CD4-positive, CD25-positive, alpha-beta regulatory T cell (primary cell): ENCODE results near the gene KCNQ1OT1. TPM values are rescaled to one million over a fixed set of nuclear protein-coding genes. Genes with fewer than 3 reads are reported as not detected.
"Not testable (repeated sequence)": the region's sequence is repeated elsewhere in the genome, so short reads cannot be mapped to it uniquely, and the experiment has no call there.

Source experiments
- ATAC-seq, 2 donors: fragments of 150-1000 bp; cut with Tn5 transposase; one replicate each; pipeline ENCODE4 v1.10.0; 2021; ENCODE audit warnings: low read depth in 2 of 2, moderate number of reproducible peaks in 2 of 2, moderate library complexity in 1 of 2
- DNase-seq, 3 donors: peaks; one replicate each; pipeline versions ENCODE4 v3.0.0 to v3.0.0-alpha.2; 2012 to 2022; ENCODE audit warnings: mixed read lengths in 1 of 3
- H3K27ac ChIP-seq: one replicate; pipeline ENCODE4 v1.7.0; 2013; ENCODE audit warnings: mild to moderate bottlenecking, low read length; ENCODE audit not compliant: insufficient read depth, poor library complexity, severe bottlenecking
- H3K27me3 ChIP-seq: one replicate; pipeline ENCODE4 v1.7.0; 2013; ENCODE audit warnings: low read length; ENCODE audit not compliant: control insufficient read depth, insufficient read depth
- H3K36me3 ChIP-seq: one replicate; pipeline ENCODE4 v1.7.0; 2013; ENCODE audit warnings: mild to moderate bottlenecking, low read length, moderate library complexity; ENCODE audit not compliant: control insufficient read depth, insufficient read depth
- H3K4me1 ChIP-seq: 2 replicates; pipeline ENCODE4 v1.7.0; 2013; ENCODE audit warnings: mild to moderate bottlenecking, low read length; ENCODE audit not compliant: insufficient read depth, control insufficient read depth, poor library complexity, severe bottlenecking
- H3K4me3 ChIP-seq: one replicate; pipeline ENCODE4 v1.7.0; 2013; ENCODE audit warnings: low read depth, mild to moderate bottlenecking, low read length, moderate library complexity
- H3K9me3 ChIP-seq, 2 experiments: 1 replicate in 1 of 2; 2 replicates in 1 of 2; pipeline ENCODE4 v1.7.0; 2013; ENCODE audit warnings: low read length in 2 of 2, mild to moderate bottlenecking in 1 of 2, moderate library complexity in 1 of 2; ENCODE audit not compliant: control insufficient read depth in 2 of 2
- H3K27ac Mint-ChIP-seq, 3 donors: one replicate each; pipeline ENCODE4 v1.8.0; 2020 to 2022; ENCODE audit warnings: mild to moderate bottlenecking in 3 of 3, mixed read lengths in 3 of 3, moderate library complexity in 2 of 3
- H3K27me3 Mint-ChIP-seq: one replicate; pipeline ENCODE4 v1.8.0; 2022; ENCODE audit warnings: mild to moderate bottlenecking, mixed read lengths
- H3K36me3 Mint-ChIP-seq: one replicate; pipeline ENCODE4 v1.8.0; 2020; ENCODE audit warnings: mixed read lengths
- H3K4me1 Mint-ChIP-seq, 4 donors: one replicate each; pipeline ENCODE4 v1.8.0; 2020 to 2022; ENCODE audit warnings: mixed read lengths in 4 of 4, mild to moderate bottlenecking in 1 of 4
- H3K4me3 Mint-ChIP-seq, 4 donors: one replicate each; pipeline ENCODE4 v1.8.0; 2020 to 2022; ENCODE audit warnings: mild to moderate bottlenecking in 4 of 4, mixed read lengths in 4 of 4, moderate library complexity in 3 of 4
- H3K9me3 Mint-ChIP-seq, 7 donors: one replicate each; pipeline ENCODE4 v1.8.0; 2020 to 2022; ENCODE audit warnings: mixed read lengths in 7 of 7, mild to moderate bottlenecking in 3 of 7, moderate library complexity in 2 of 7
- polyA plus RNA-seq, 4 donors: library from polyadenylated mRNA; unstranded; fragments of 300-500 nt; fragmentation: Illumina TruSeq; gene quantifications; one replicate each; pipeline ENCODE4 v1.2.3, GENCODE V29; 2021
- total RNA-seq: library from RNA; stranded (reverse); gene quantifications from one replicate; pipeline ENCODE4 v1.2.3, GENCODE V29; 2022

The KCNQ1OT1 gene
- total and polyA plus RNA-seq, 5 donors from 2014 or later, result 0.01 to 0.72 (median 0.07) TPM

DNA sequence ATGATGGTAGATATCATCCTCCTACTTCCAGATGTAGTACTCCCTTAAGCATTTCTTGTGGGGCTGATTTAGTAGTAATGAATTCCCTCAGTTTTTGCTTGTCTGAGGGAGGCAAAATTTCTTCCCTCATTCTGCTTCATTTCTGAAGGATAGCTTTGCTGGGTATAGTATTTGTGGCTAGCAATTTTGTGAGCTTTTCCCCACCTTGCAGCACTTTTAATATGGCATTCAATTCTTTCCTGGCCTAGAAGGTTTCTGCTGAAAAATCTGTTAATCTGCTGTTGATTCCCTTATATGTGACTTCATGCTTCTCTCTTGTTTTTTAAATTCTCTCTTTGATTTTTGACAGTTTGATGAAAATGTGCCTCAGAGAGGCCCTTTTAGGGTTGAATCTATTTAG, 50.4 kb downstream of the KCNQ1OT1 start:
- H3K27me3 ChIP-seq, result no peaks in the 10 kb centered on the region
- Mint-ChIP-seq H3K4me3 (peak overlapping the region in 1 of 4 donors; percentile 47), H3K9me3 (peaks cover 0 to 53% (median 17%) of the 10 kb centered on the region in 7 donors), H3K27me3 (no peaks in the 10 kb centered on the region), H3K4me1 (no peaks in the 10 kb centered on the region), H3K27ac (no peak overlapping the region), H3K36me3 (peaks cover 28% of the 10 kb centered on the region)
- H3K4me1 ChIP-seq, result no peaks in the 10 kb centered on the region
- no peaks in the 10 kb centered on the region for H3K36me3 ChIP-seq
- no peak for ATAC-seq
- no peak overlapping the region for H3K27ac ChIP-seq
- peaks cover 27 to 47% of the 10 kb centered on the region in 2 experiments for H3K9me3 ChIP-seq
- no peak for DNase-seq
- no peak overlapping the region for H3K4me3 ChIP-seq

DNA sequence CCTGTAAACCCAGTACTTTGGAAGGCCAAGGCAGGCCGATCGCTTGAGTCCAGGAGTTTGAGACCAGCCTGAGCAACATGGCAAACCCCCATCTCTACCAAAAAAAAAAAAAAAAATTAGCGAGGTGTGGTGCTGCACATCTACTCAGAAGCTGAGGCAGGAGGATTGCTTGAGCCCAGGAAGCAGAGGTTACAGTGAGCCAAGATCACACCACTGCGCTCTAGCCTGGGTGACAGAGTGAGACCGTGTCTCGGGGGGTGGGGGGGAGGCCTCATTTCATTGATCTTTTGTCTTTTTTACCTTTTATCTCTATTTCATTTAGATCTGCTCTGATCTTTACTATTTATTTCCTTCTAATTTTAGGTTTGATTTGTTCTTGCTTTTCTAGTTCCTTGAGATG, 51.8 kb downstream of the KCNQ1OT1 start:
- DNase-seq (no peak), ATAC-seq (no peak)
- Mint-ChIP-seq H3K4me1 (no peaks in the 10 kb centered on the region), H3K4me3 (no peak overlapping the region), H3K27ac (no peak overlapping the region), H3K36me3 (peaks cover 34% of the 10 kb centered on the region), H3K27me3 (no peaks in the 10 kb centered on the region), H3K9me3 (peaks cover 1 to 67% (median 24%) of the 10 kb centered on the region in 7 donors)
- Histone ChIP-seq H3K4me1 (no peaks in the 10 kb centered on the region), H3K9me3 (peaks cover 40 to 61% of the 10 kb centered on the region in 2 experiments), H3K36me3 (no peaks in the 10 kb centered on the region), H3K27me3 (no peaks in the 10 kb centered on the region), H3K4me3 (no peak overlapping the region), H3K27ac (no peak overlapping the region)

DNA sequence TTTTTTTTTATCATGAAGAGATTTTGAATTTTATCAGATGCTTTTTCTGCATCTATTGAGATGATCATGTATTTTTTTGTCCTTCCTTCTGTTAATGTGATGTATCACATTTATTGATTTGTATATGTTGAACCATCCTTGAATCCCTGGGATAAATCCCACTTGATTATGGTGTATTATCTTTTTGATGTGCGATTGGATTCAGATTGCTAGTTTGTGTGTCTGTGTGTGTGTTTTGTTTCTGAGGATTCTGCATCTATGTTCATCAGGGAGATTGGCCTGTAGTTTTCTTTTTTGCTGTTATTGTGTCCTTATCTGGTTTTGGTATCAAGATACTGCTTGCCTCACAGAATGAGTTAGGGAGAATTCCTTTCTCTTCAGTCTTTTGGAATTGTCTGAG, 52.6 kb downstream of the KCNQ1OT1 start:
- Mint-ChIP-seq H3K27me3 (no peaks in the 10 kb centered on the region), H3K36me3 (peaks cover 40% of the 10 kb centered on the region), H3K4me3 (no peak overlapping the region)

DNA sequence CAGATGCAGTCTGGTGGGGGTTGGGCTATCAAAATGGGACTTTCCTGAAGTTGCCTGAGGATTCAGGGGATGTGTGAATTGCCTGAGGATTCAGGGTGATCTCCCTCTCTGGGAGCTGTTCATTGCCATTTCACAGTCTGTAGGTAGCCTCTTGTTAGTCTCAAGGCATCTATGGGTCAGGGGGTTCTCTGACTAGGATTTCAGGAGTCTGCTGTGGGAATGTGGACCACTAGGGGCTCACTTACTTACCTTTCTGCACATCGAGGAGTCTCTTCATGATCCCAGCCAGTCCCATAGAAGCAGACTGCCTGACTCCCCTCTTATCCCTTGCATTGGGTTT, 54.0 kb downstream of the KCNQ1OT1 start:
- Mint-ChIP-seq H3K4me3 (no peak overlapping the region), H3K9me3 (peaks cover under 1 to 73% (median 31%) of the 10 kb centered on the region in 7 donors), H3K36me3 (peaks cover 51% of the 10 kb centered on the region), H3K27ac (no peak overlapping the region), H3K4me1 (no peaks in the 10 kb centered on the region), H3K27me3 (no peaks in the 10 kb centered on the region)
- Histone ChIP-seq H3K4me1 (no peaks in the 10 kb centered on the region), H3K36me3 (no peaks in the 10 kb centered on the region), H3K4me3 (no peak overlapping the region), H3K9me3 (peaks cover 49 to 61% of the 10 kb centered on the region in 2 experiments), H3K27me3 (no peaks in the 10 kb centered on the region), H3K27ac (no peak overlapping the region)
- ATAC-seq (no peak), DNase-seq (no peak)

More for the DNA sequence above, 52.6 kb downstream of the KCNQ1OT1 start:
- peaks cover 1 to 68% (median 24%) of the 10 kb centered on the region in 7 donors for H3K9me3 Mint-ChIP-seq
- no peaks in the 10 kb centered on the region for H3K36me3 ChIP-seq
- H3K4me1 Mint-ChIP-seq, result no peaks in the 10 kb centered on the region
- no peak overlapping the region for H3K27ac Mint-ChIP-seq
- no peak overlapping the region for H3K4me3 ChIP-seq
- H3K4me1 ChIP-seq, result no peaks in the 10 kb centered on the region
- ATAC-seq (no peak), DNase-seq (no peak)
- H3K27ac ChIP-seq, result no peak overlapping the region
- H3K27me3 ChIP-seq, result no peaks in the 10 kb centered on the region
- H3K9me3 ChIP-seq, result peaks cover 47 to 61% of the 10 kb centered on the region in 2 experiments

DNA sequence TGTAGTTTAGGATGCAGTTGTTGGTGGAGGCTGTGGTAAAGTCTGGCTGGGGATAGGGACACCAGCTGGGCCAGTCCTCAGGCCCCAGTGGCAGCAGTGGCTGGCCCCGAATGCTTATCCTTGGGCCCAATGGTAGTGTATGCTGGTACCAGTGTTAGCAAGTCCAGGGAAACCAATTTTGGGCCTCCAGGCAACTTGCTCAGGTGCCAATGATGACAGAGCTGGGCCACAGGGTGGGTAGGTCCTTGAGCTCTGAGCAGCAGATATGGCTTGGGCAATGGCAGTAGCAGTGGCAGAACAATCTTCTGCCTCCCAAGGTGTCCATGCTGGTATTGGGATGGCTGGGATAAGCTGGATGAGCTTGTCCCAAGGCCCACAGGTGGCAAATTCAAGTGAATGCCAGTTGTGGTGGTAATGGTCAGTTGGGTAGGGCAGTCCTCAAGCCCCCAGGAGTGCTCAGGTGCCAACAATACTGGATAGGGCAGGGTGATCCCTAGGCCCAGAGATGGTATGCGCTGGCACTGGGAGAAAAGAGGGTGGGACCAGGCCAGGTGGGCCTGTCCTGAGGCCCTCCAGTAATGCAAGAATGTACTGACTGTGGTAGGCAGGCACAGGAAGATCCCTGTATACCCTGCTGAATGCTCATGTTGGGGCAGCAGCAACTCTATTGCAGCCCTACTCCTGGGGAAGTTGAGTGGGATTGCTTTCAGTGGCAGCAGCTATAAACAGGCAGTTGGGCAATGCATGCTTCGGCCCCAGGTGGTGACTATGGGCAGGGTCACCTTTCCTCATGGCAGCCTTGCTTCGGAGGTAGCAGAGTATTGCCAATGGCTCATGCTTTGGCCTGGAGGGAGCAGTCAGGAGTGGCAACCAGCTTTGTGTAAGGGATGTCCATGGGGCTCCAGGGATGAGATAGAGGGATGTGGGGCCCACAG, 54.7 kb downstream of the KCNQ1OT1 start:
- no peaks in the 10 kb centered on the region for H3K27me3 ChIP-seq
- H3K27ac Mint-ChIP-seq, result no peak overlapping the region
- H3K4me3 Mint-ChIP-seq, result no peak overlapping the region
- ATAC-seq (no peak), DNase-seq (no peak)
- H3K27ac ChIP-seq, result no peak overlapping the region
- H3K36me3 Mint-ChIP-seq, result peaks cover 51% of the 10 kb centered on the region
- no peaks in the 10 kb centered on the region for H3K4me1 Mint-ChIP-seq
- peaks cover 1 to 74% (median 33%) of the 10 kb centered on the region in 7 donors for H3K9me3 Mint-ChIP-seq
- peaks cover 43 to 64% of the 10 kb centered on the region in 2 experiments for H3K9me3 ChIP-seq
- H3K36me3 ChIP-seq, result no peaks in the 10 kb centered on the region
- no peaks in the 10 kb centered on the region for H3K27me3 Mint-ChIP-seq
- no peaks in the 10 kb centered on the region for H3K4me1 ChIP-seq
- H3K4me3 ChIP-seq, result no peak overlapping the region

DNA sequence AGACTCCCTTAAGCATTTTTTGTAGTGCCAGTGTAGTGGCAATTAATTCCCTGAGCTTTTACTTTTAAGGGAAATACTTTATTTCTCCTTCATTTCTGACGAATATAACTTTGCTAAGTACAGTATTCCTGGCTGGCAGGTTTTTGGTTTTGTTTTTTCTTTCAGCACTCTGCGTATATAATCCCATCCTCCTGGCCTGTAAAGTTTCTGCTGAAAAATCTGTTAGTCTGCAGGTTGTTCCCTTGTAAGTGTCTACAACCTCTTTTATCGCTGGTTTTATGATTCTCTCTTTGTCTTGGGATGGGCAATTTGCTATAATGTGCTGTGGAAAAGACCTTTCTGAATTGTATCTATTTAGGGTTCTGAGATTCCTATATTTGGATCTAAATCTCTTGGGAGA, 56.0 kb downstream of the KCNQ1OT1 start:
- DNase-seq, result no peak
- H3K36me3 ChIP-seq, result no peaks in the 10 kb centered on the region
- ATAC-seq, result no peak
- no peaks in the 10 kb centered on the region for H3K27me3 ChIP-seq
- peaks cover 40% of the 10 kb centered on the region for H3K36me3 Mint-ChIP-seq
- H3K4me3 Mint-ChIP-seq, result no peak overlapping the region
- H3K27me3 Mint-ChIP-seq, result no peaks in the 10 kb centered on the region
- peaks cover 1 to 68% (median 26%) of the 10 kb centered on the region in 7 donors for H3K9me3 Mint-ChIP-seq
- H3K27ac Mint-ChIP-seq, result no peak overlapping the region
- H3K27ac ChIP-seq, result no peak overlapping the region
- H3K4me1 ChIP-seq, result no peaks in the 10 kb centered on the region
- H3K4me1 Mint-ChIP-seq, result no peaks in the 10 kb centered on the region
- peaks cover 30 to 56% of the 10 kb centered on the region in 2 experiments for H3K9me3 ChIP-seq
- no peak overlapping the region for H3K4me3 ChIP-seq

DNA sequence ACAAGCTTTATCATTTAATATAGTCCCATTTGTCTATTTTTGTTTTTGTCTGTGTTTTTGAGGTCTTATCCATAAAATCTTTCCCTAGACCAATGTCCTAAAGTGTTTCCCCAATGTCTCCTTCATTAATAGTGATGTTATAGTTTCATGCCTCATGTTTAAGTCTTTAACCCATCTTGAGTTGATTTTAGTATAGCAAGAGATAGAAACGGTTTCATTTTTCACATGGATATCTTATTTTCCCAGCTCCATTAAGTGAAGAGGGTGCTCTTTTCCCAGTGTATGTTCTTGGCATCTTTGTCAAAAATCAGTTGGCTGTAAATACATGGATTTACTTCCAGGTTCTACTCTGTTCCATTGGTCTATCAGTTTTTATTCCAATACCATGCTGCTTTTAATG, 58.2 kb downstream of the KCNQ1OT1 start:
- H3K9me3 Mint-ChIP-seq, result peaks cover 3 to 69% (median 31%) of the 10 kb centered on the region in 7 donors
- Histone ChIP-seq H3K4me3 (no peak overlapping the region), H3K36me3 (no peaks in the 10 kb centered on the region), H3K9me3 (peaks cover 27 to 49% of the 10 kb centered on the region in 2 experiments), H3K27ac (no peak overlapping the region), H3K4me1 (no peaks in the 10 kb centered on the region), H3K27me3 (no peaks in the 10 kb centered on the region)
- ATAC-seq (no peak), DNase-seq (no peak)
- no peak overlapping the region for H3K27ac Mint-ChIP-seq
- H3K36me3 Mint-ChIP-seq, result peaks cover 43% of the 10 kb centered on the region
- H3K27me3 Mint-ChIP-seq, result no peaks in the 10 kb centered on the region
- H3K4me1 Mint-ChIP-seq, result no peaks in the 10 kb centered on the region
- no peak overlapping the region for H3K4me3 Mint-ChIP-seq

DNA sequence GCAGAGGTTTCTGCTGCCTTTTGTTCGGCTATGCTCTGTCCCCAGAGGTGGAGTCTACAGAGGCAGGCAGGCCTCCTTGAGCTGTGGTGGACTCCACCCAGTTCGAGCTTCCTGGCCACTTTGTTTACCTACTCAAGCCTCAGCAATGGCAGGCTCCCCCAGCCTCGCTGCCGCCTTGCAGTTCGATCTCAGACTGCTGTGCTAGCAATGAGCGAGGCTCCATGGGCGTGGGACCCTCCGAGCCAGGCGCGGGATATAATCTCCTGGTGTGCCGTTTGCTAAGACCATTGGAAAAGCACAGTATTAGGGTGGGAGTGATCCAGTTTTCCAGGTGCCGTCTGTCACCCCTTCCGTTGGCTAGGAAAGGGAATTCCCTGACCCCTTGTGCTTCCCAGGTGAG, 60.0 kb downstream of the KCNQ1OT1 start:
- H3K36me3 ChIP-seq, H3K4me3 ChIP-seq, H3K27me3 ChIP-seq, H3K27ac Mint-ChIP-seq, H3K27ac ChIP-seq, DNase-seq, H3K4me3 Mint-ChIP-seq, H3K4me1 ChIP-seq, H3K4me1 Mint-ChIP-seq, H3K27me3 Mint-ChIP-seq, ATAC-seq: not testable (repeated sequence)
- peaks cover 24 to 31% of the 10 kb centered on the region in 2 experiments for H3K9me3 ChIP-seq
- Mint-ChIP-seq H3K36me3 (peaks cover 43% of the 10 kb centered on the region), H3K9me3 (peaks cover 3 to 66% (median 32%) of the 10 kb centered on the region in 7 donors)
